ENCODE data around the gene KIAA1217.

The KIAA1217 gene

GRCh38 chr10:24207781-24208611 lies 942 bp upstream of the KIAA1217 start:
- DNase-seq, result no peak

GRCh38 chr10:24209432-24209771 lies 464 bp downstream of the KIAA1217 start:
- DNase-seq, result no peak

DNA sequence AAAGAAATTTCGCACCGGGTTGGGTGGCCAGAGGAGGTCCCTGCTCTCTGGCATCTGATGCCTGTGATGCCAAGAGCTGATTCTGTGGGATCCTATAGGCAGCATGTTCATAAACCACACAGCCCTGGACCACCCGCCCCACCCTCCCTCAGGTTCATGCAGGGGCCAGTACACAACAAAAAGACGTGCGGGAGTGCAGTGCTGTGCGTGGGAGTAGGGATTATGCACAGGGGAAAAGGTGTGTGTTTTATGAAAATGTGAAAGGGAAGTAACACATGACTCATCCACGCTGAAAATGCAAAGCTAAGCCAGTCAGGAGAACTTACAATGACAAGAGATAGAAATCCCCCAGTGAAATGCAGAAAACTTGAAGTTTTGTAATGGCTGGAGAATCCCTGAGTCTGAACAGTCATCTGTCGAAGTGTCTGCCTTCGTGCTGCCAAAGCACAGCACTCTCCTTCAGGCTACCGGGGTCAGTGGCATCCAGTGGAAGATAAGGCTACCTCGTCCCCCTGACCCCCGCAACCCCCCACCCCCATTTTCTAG lies 1.1 kb downstream of the KIAA1217 start:
- DNase-seq, result no peak

GRCh38 chr10:24210501-24210900 lies 1.6 kb downstream of the KIAA1217 start:
- DNase-seq, result no peak

- no peak for DNase-seq
Measured at GRCh38 chr10:24213266-24213665, 4.3 kb downstream of the KIAA1217 start.

DNA sequence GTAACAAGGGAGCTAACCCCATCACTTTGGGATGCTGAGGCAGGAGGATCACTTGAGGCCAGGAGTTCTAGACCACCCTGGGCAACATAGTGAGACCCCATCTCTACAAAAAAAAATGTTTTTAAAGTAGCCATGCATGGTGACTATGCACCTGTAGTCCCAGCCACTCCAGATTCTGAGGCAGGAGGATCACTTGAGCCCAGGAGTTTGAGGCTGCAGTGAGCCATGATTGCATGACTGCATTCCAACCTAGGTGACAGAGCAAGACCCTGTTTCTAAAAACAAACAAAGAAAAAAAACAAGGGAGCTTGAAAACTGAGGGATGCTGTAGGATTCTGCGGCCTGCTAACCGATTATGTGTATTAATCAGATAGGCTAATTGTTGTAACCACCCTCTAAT lies 4.9 kb downstream of the KIAA1217 start:
- no peak for DNase-seq

DNA sequence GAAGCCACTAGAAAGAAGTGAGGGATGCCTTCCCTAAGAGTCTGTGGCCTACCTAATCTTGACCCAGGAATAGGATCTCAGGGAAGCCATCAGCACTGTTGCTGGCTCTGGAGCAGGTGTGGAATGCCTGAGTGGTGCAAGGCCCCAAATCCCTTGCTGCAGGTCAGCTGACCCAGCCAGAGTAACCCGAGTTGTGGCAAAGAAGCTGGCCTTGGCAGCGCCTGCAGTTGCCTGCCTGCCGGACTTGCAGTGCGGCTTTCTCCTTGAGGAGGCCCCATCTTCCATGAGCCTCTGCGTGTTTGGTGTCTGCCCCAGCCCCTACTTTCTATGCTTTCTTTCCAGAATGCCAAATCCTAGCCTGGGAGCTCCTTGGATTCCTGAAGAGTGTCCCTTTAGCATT lies 5.8 kb downstream of the KIAA1217 start:
- DNase-seq, result no peak

GRCh38 chr10:24215196-24215595 lies 6.3 kb downstream of the KIAA1217 start:
- DNase-seq, result no peak

DNA sequence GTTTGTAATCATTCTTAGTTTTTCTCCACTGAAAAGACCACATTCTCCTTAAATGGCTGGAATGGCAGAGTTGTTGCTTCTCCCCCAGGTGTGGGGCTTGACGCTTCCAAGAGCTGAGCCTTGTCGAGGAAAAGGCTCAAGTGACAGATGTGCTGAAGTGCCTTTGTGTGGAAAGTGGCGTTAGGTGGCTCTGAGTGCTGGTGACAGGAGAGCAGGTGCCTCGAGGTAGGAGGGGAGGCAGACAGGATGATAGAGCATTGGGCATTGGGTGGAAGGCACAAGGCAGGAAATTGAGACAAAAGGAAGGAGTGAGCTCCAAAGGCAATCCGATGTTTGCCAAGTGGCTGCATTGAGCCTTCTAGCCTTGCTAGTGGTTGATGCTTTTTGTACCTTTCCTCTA lies 6.7 kb downstream of the KIAA1217 start:
- DNase-seq, result no peak

DNA sequence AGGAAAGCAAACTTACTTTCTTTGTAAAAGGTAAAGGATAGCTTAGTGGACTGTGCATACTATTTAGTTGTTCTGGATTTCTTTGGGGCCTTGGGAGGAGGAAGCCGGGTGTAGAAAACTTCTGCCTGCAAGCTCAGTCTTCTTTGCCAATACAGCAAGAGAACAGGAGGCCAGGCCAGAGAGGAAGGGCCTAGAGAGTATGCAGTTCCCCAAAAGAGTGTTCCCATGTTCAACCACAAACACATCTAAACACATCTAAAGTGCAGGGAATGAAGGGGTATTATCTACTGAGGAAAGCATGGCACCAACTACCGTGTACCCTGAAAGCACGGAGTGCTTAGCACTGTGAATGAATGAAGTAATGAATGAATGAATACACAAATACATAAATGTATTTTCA lies 11.0 kb downstream of the KIAA1217 start:
- no peak for DNase-seq

- no peak for DNase-seq
Measured at GRCh38 chr10:24223341-24223740, 14.4 kb downstream of the KIAA1217 start.

DNA sequence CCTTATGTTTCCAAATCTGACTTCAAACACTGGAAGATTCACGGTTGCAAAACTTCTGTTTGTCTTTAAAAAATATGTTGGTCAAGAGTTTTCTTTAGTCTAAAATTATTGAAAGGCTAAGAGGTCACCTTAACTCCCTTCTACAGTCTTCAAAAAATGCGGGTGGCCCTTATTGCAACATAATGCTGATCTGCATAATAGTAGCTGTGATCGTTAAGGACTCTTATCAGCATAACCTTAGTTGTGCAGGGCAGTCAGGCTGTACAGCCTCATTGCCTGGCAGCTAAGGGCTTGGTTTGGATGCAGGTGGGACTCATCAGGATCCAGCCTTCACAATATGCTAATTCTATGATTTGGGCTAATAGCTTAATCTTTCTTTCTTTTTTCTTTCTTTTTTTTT lies 15.0 kb downstream of the KIAA1217 start:
- no peak for DNase-seq

GRCh38 chr10:24228642-24229041 lies 19.7 kb downstream of the KIAA1217 start:
- DNase-seq, result no peak

DNA sequence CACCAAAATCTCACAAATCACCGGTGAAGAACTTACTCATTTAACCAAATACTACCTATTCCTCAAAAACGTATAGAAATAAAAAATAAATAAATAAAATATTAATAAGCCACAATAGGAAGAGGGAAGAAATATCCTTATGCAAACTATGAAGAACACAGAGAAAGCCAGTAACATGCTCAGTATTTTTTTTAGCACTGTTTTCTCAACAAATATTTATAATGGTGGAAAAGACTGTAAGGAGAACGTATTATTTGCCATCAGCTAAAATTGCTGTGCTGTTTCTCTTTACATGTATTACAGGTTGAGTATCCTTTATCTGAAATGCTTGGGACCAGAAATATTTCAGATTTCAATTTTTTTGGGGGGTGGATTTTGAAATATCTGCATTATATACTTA lies 21.0 kb downstream of the KIAA1217 start:
- no peak for DNase-seq

GRCh38 chr10:24231200-24231599 lies 22.3 kb downstream of the KIAA1217 start:
- DNase-seq, result no peak

DNA sequence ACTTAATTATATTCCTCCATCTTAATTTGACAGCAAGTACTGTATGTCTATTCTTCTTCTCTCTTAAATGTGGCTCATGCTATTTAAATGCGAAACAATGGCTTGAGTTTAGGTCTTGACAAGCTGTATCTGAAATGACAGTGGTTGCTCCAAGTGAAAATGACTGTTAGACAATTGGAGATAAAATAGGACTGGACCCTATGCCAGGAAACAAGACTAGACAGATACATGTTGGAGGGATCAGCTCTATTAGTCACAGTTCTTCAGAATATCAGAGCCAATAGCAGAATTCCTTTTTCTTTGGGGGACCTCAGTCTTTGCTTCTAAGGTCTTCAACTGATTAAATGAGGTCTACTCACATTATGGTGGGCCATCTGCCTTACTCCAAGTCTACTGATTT lies 25.8 kb downstream of the KIAA1217 start:
- no peak for DNase-seq

- DNase-seq, result no peak
Measured at GRCh38 chr10:24235471-24235870, 26.5 kb downstream of the KIAA1217 start.

- DNase-seq, result no peak
Measured at GRCh38 chr10:24237801-24238395, 29.0 kb downstream of the KIAA1217 start.

- no peak for DNase-seq
Measured at GRCh38 chr10:24238519-24239247, 29.7 kb downstream of the KIAA1217 start.

- no peak for DNase-seq
Measured at GRCh38 chr10:24239289-24240040, 30.5 kb downstream of the KIAA1217 start.

DNA sequence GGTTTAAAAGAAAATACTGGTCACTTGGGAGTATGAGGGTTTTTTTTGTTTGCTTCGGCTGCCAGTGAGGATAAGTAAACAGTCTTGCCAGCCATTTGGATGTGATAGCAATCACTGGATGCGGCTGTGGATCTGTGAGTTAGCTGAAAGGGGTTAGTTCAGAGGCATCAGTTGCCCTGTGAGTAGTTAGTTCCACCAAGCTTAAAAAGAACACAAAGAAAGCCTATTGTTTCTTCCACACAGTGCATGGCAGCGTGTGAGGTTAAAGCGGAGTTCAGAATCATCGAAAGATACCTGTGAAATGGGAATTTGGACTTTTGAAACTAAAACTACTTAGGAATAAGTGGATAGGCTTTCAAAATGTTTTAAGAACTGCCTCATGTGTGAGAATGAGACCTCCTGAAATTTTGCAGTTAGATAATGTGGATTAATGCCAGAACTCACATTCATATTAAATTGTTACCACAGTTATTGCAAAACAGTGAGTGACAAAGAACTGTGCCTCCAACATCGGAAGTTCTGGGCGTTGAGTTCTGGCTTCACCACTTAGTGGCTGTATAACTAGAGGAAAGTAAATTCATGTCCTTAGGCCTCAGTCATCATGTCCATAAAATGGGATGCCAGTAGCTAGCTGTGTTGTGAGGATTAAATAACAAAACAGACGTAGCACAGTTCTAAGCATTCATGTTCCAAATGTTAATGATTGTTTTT lies 31.3 kb downstream of the KIAA1217 start:
- DNase-seq, result no peak

- DNase-seq, result no peak
Measured at GRCh38 chr10:24241536-24242040, 32.6 kb downstream of the KIAA1217 start.

Data from midbrain (tissue), 1 donor.